Neural progenitor cell (in vitro differentiated cells): ENCODE measurements around the gene STAT2.
"Not testable (repeated sequence)": the region's sequence is repeated elsewhere in the genome, so short reads cannot be mapped to it uniquely, and the experiment has no call there.

Experiments used
- CTCF ChIP-seq: fragments of 200-600 bp; sonication (generic); IDR thresholded peaks from 2 replicates; pipeline ENCODE4 v1.5.1; 2017; ENCODE audit warnings: antibody characterized with exemption, mild to moderate bottlenecking
- EZH2 ChIP-seq: fragments of 200-600 bp; sonication (generic); IDR thresholded peaks from 2 replicates; pipeline ENCODE4 v1.6.1; 2017; ENCODE audit warnings: antibody characterized with exemption, mild to moderate bottlenecking, moderate library complexity
- EZH2phosphoT487 ChIP-seq: fragments of 200-600 bp; sonication (generic); IDR thresholded peaks from 2 replicates; pipeline ENCODE4 v1.6.1; 2017; ENCODE audit warnings: antibody characterized with exemption

DNA sequence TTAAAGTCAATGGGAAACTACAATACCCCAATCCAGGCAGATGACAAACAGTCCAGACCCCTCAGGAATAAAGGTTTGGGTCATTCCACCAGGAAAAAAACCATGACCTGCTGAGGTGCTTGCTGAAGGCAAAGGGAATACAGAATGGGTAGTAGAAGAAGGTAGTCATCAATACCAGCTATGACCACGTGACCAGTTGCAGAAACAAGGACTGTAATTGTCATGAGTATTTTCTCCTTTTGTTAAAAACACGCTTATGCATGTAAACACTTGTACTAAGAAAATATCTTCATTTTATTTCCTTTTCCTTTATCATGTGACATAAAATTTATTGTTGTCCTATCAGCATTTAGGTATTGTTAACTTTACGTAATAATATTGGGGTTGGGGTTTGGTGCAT, 44.3 kb upstream of the STAT2 start:
- TF ChIP-seq CTCF, EZH2, EZH2phosphoT487: not testable (repeated sequence)
